HK-2 (cell line): ENCODE data around the gene ACOT9.
"Not testable (repeated sequence)": the region's sequence is repeated elsewhere in the genome, so short reads cannot be mapped to it uniquely, and the experiment has no call there.

Experiments
- DNase-seq: peaks from one replicate; pipeline ENCODE4 v3.0.0-alpha.2; 2018; ENCODE audit not compliant: unreplicated experiment

Gene ACOT9

DNA sequence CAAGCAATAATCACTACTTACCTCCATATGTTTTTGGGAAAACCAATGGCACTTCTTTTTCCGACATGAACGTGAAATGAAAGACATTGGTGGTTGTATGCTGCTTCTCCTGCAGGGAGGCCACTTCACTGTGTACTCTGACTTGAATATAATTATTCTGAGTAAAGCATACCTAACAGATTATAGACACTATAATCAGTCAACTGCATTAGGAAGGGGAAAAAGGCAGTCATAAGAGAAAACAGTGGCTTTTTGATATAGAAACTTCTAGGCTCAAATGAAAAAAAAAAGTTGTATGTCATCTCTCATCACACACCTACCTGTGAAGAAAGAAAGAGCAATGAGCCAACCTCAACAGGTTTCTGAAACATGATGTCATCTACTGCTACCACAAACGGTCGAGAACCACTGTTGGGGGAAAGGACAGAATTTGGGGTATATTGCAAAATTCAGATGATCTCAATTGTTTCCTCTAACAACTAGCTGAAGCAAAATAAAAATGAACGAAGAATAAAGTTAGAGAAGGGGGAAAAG is 38.3 kb downstream of the ACOT9 start:
- DNase-seq: no peak

DNA sequence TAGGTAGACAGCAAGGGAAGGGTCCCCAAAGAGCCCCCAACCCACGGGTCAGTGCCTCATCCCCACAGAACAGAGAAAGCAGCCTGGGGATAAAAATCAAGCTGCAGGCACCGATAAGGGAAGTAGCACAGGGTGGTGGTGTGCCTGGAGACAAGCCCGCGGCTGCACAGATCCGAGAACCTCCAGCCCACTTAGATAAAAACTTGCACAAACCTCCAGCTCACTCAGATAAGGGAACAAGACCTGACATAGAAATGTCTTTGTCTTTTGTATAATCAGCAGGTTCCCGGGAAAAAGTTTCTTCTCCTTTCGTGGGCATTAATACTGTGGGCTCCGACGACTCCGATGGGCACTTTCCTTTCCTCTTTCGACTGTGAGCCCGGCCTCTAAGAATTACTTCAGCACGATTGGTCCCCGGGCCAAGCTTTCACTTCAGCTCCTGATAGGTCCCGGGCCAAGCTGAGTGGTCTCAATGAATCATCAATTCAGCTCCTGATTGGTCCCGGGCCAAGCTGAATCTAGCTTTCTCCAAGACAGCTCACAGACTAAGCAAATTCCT is 43.4 kb downstream of the ACOT9 start:
- DNase-seq: no peak

DNA sequence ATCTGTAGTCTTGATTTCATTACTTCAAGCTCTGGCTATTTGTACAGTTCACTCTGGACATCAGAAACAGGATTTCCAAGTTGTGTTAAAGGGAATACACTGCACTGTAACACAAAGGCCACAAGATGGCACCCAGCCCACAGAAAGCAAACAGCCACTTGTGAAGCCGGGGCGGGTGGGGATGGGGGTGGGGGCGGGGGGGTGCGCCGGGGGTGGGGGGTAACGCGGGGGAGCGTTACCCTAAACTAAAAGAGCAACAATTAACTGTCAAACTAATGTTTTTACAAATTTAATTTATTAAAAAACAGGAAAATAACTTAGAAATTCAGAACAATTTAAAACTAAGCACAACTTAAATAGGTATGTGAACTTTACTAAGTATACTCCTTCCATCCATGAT is 48.5 kb downstream of the ACOT9 start:
- DNase-seq: peak; percentile 39

DNA sequence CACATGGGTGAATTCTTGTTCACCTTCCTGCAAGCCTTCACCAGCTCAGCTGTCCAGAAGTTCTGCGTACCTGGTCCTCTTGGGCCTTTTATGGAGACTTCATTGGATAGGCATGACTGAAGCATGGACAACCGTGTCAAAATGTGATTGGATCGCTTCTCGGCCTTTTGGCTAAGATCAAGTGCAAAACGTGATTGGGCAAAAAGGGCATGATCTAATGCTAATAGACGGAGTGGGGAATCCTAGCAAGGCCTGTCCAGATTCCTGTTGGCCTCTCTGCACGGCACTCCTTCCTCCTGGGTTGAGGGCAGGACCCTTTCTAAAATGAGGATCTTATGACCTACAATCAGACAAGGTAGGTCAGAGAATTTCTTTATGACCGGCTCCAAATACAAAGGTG is 50.9 kb downstream of the ACOT9 start:
- no peak for DNase-seq

DNA sequence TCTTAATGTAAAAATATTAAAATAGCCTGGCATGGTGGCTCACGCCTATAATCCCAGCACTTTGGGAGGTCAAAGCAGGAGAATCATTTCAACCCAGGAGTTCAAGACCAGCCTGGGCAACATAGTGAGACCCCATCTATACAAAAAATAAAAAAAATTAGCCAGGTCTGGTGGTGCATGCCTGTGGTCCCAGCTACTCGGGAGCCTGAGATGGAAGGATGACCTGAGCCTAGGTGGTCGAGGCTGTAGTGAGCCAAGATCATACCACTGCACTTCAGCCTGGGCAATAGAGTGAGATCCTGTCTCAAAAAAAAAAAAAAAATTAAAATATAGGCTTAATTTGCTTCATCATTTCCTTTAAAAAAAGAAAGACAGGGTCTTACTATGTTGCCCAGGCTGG is 66.6 kb downstream of the ACOT9 start:
- not testable (repeated sequence) for DNase-seq

DNA sequence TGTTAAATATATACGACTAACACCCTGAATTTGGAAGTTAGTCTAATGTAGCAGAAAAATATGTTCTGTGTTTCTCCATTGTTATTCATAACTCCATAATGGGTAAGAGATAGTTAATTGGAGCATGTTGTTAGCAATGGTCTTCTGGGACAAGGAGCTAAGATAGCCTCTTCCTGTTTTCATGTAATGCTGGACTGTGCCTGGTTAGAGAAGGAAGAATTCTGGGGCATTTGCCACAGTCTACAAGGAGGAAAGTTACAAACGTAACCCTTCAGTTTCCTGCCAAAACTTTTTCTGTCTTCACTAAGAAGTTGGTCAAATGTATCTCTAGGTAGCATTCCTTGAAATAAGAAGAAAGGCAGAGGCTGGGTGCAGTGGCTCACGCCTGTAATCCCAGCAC is 70.0 kb downstream of the ACOT9 start:
- DNase-seq: no peak

DNA sequence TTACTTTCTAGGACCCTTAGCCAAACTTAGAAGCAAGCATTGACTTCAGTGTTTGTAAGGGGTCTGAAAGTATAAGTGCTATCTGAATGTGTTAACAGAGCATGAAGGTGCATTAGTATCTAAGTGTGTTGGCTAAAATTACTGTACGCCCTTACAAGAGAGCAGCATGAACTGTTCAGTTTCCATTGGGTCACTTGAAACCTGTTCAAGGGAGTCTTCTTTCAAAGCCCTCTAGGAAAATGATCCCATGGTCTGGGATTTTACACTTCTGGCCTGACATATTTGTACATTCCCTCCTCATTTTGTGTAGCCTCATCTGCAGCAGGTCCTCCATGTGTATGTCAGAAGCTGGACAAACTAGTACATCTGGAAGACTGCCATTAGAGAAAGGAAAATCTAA is 72.5 kb downstream of the ACOT9 start:
- DNase-seq: no peak

DNA sequence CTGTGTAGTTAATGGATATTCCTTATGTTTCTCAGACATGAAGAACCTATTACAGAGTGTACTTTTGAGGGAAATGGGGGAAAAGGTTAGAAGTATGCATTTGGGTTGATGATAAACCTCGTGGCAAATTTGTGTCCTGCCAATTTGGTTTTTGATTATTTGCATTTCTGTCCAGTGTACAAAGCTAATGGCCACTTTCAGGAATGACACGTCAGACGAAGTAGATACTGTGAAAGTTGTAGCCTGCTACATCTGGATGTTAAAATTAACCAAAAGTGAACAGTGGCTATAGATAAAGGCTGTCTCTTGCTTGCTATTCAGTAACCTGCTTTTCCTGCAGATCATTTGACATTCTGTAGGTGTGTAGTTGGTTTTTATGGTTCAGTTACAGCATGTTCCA is 74.7 kb downstream of the ACOT9 start:
- no peak for DNase-seq

DNA sequence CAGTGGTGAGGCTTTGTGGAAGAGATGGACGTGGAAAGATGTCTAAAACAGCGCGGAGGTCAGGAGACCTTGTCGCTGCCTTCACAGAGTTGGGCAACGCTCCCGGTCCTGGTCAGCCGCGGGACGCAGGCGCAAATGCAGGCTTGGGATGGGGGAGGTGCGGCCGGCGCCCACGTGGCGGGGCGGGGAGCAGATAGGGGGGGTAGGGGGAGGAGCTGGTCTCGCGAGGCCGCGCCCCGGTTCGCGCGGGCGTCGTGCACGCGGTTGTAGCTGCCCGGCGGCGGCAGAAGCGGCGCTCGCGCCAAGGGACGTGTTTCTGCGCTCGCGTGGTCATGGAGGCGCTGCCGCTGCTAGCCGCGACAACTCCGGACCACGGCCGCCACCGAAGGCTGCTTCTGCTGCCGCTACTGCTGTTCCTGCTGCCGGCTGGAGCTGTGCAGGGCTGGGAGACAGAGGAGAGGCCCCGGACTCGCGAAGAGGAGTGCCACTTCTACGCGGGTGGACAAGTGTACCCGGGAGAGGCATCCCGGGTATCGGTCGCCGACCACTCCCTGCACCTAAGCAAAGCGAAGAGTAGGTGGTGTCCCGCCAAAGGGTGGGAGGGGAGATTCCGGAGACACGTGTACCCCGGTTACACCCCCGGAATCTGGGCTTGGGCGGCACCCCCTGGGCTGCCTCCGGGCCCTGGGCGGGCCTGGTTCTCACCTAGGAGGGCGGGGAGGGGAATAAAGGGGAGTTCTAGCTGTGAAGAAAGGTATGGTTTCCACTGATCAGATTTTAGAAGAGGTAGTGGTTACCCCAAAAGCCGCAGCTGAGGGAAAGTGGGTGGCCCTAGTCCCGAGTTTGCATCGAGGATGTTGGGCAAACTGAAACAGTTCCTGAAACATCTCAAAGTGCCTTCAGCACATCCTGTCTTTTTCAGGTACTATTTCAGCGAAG is 75.6 kb downstream of the ACOT9 start, which contains the start of gene PRDX4:
Gene PRDX4, plus strand, starts transcription at position 255 of the 939 bp plus-strand sequence. Its CDS starts 78 bp downstream, at position 333.
- peak; percentile 90 for DNase-seq

DNA sequence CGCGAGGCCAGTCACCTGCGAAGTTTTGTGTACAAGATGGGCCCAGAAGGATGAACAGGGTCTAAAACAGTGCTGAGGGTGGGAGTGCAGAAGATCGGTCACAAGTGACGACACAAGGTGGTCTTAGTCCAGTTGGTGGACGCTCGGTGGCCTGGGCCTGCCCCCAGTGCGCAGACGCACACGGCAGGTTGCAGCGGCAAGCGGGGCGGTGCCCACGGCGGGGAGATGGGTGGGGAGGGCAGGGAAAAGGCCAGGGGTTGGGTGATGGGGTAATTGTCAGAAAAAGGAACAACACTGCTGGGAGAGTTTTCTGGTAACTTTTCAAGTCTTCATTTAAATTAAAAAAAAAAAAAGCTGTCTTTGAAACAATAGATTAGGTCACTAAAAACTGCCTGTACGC is 76.8 kb downstream of the ACOT9 start:
- DNase-seq: no peak

DNA sequence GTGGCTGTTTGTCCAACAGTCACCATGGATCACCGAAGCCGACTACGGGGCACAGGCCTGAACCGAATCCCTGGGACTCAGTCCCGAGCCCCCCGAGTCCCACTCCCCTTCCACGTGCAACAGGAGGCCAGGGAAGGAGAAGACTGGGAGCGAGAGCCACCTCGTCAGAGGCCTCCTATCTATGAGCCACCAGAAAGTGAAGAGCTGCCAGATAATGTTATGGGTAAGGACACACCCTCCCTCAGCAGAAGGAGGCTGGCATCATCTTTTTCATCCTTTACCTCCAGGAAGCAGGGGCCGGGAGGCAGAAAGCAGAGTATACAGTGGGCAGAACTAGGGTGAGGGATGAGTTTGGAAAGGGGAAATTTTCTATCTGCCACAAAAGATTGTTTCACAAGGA is 78.6 kb downstream of the ACOT9 start:
- no peak for DNase-seq

DNA sequence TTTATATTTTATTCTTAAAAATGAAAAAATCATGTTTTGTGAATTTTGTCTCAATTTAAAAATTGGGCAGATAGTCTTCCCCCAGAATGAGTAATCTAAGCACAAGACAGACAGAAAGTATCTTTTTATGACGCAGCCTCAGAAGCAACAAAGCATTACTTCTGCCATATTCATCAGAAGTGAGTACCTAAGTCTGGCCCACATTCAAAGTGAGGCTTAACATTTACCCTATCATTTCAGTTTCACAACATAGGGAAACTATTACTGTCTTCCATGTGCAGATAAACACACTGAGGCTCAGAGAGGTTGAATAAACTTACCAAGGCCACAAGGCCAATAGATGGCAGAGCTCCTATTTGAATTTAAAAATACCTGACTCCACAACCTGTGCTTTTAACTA is 80.2 kb downstream of the ACOT9 start:
- no peak for DNase-seq

DNA sequence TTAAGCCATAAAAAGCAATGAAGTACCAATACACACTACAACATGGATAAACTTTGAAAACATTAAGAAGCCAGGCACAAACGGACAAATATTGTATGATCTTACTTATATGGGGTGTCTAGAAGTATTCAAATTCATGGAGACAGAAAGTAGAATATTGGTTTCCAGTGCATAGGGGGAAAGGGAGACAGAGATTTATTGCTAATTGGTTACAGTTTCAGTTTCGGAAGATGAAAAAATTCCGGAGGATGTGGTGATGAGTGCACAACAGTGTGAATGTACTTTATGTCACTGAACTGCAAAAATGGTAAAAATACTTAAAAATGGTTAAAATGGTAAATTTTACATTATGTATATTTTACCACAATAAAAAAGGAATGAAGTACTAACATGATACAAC is 80.9 kb downstream of the ACOT9 start:
- DNase-seq: no peak

DNA sequence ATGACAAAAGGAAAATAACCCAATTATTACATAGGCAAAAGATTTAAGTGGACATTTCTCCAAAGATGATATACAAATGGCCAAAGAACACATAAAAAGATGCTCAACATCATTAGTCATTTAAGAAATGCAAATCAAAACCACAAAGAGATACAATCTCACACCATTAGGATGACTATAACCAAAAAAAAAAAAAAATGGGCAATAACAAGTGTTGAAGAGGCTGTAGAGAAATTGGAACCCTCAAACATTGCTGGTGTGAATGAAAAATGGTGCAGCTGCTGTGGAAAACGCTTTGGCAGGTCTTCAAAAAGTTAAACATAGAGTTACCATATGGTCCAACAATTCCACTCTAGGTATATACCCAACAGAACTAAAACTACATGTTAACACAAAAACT is 81.4 kb downstream of the ACOT9 start:
- no peak for DNase-seq

DNA sequence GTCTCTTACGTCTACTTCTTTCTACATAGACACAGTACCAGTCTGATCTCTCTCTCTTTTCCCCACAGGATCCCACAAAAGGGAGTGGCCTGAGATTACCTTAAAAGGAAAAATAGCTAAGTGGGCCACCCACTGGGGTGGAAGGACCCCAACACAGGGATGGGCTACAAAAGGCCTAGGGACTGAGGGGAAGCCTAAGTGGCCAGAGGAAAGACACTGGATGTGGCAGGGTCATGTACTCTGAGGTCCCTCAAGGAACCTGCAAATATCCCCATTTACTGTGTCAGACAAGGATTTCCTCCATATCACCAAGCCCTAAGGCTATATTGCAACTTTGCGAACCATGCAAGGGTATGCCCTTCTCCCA is 82.3 kb downstream of the ACOT9 start:
- no peak for DNase-seq

DNA sequence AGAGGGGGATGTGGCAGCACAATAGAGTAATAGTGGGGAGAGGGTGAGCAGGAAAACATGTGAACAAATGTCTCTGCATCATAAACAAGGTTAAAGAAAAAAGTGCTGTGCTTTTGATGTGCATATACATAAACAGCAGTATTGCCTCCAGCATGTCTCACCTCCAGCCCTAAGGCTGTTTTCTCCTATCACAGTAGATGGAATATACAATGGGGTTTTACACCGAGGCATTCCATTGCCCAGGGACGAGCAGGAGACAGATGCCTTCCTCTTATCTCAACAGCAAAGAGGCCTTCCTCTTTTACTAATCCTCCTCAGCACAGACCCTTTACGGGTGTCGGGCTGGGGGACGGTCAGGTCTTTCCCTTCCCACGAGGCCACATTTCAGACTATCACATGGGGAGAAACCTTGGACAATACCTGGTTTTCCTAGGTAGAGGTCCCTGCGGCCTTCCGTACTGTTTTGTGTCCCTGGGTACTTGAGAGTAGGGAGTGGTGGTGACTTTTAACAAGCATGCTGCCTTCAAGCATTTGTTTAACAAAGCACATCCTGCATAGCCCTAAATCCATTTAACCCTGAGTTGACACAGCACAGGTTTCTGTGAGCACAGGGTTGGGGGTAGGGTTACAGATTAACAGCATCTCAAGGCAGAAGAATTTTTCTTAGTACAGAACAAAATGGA is 82.9 kb downstream of the ACOT9 start:
- not testable (repeated sequence) for DNase-seq

DNA sequence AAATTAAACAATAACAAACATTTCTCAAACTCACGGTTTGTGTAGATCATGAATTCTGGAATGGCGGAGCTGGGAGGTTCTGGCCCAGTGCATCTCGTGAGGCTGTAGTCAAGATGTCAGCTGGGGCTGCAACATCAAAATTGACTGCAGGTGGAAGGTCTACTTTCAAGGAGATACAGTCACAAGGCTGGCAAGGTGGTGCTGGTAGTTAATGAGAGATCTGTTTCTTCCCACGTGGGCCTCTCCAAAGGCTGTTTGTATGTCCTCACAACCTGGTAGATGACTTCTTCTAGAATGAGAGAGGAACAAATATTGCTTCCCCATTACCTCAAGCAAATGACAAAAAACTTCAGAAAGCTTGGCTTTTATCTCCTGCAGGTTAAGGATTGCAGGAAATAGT is 83.7 kb downstream of the ACOT9 start:
- no peak for DNase-seq

DNA sequence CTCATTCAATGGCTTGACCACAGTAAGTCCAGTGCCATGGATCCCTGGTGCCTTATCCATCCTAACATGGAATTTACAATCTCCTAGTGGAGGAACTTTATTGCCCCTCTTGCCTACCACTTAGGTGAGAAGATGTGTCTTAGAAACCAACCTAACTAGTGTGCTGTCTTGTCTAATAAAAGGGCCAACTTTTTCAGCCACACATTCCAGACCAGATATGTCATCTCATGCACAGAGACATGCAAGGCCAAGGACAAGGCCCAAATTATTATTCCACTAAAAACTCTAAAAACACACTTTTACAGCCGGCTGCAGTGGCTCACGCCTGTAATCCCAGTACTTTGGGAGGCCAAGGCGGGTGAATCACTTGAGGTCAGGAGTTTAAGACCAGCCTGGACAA is 86.4 kb downstream of the ACOT9 start:
- DNase-seq: no peak

DNA sequence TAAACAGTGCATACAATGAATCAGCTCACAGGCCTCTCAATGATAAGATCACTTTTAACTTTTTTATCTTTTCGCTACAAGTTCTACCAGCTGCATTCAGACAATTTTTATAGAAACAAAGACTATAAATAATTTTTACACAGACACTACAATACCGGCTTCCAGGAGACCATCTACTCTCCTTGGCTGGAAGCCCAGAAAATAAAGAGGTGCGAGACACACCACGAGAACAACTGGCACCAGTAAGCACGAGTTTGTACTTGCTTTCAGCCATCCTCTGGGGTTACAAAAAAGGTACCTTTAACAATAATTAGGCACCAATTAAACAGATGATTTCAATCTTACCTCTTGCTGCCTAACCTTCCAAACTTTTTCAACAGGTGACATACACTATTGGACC is 87.0 kb downstream of the ACOT9 start:
- DNase-seq: no peak
